SU-DHL-6 (cell line): Measurements from ENCODE around the gene SLC9A3.

Experiments
- CTCF ChIP-seq: fragments of 200-600 bp; sonication (generic); IDR thresholded peaks from one replicate; pipeline ENCODE4 v1.5.1; 2017; ENCODE audit warnings: antibody characterized with exemption, mild to moderate bottlenecking, low read length, moderate library complexity; ENCODE audit not compliant: insufficient read depth, poor library complexity, severe bottlenecking
- EZH2phosphoT487 ChIP-seq: fragments of 200-600 bp; sonication (generic), shearing (Covaris generic); conservative IDR thresholded peaks from 2 replicates; pipeline ENCODE4 v1.6.1; 2018; ENCODE audit warnings: mild to moderate bottlenecking, antibody characterized with exemption, low read length, moderate library complexity, mixed read lengths

- TF ChIP-seq CTCF (no peak), EZH2phosphoT487 (no peak)
Observed at GRCh38 chr5:483011-483410, 41.2 kb downstream of the SLC9A3 start.
